K562 (cell line): ENCODE data around the gene MRI1. TPM values are rescaled to one million over a fixed set of nuclear protein-coding genes. Genes with fewer than 3 reads are reported as not detected.

ENCODE experiments used
- BCOR ChIP-seq: fragments of 450-650 bp; IDR thresholded peaks from 2 replicates; pipeline ENCODE4 v1.6.1; 2016
- CHCHD3 ChIP-seq: fragments of 250-450 bp; sonication (Bioruptor Pico); IDR thresholded peaks from 2 replicates; pipeline ENCODE4 v2.1.2; 2022; ENCODE audit warnings: mild to moderate bottlenecking
- CXXC5 ChIP-seq: fragments of 250-450 bp; sonication (Bioruptor Pico); IDR thresholded peaks from 2 replicates; pipeline ENCODE4 v1.8.0; 2022; ENCODE audit warnings: inconsistent platforms, mild to moderate bottlenecking, moderate library complexity
- DDX20 ChIP-seq: fragments of 450-650 bp; IDR thresholded peaks from 2 replicates; pipeline ENCODE4 v1.6.1; 2016; ENCODE audit warnings: missing genetic modification characterization, low read depth, mild to moderate bottlenecking, missing compliant biosample characterization, moderate library complexity
- GATAD2B ChIP-seq: fragments of 450-650 bp; IDR thresholded peaks from 2 replicates; pipeline ENCODE4 v1.6.1; 2017; ENCODE audit warnings: mild to moderate bottlenecking, borderline replicate concordance
- MAZ ChIP-seq, 2 experiments: fragments of 450-650 bp in 1 of 2; sonication (generic) in 1 of 2; formaldehyde crosslinking; IDR thresholded peaks in 1 of 2; conservative IDR thresholded peaks in 1 of 2; 2 replicates each; pipeline versions ENCODE4 v1.4.0 to v1.5.0; 2020; ENCODE audit warnings: mild to moderate bottlenecking in 1 of 2, missing genetic modification reagents in 1 of 2
- MED1 ChIP-seq: sonication (generic); formaldehyde crosslinking; IDR thresholded peaks from 2 replicates; pipeline ENCODE4 v1.8.1; 2023; ENCODE audit warnings: missing genetic modification reagents, borderline replicate concordance
- MTF1 ChIP-seq: fragments of 250-450 bp; sonication (Bioruptor Pico); IDR thresholded peaks from 2 replicates; pipeline ENCODE4 v1.9.0; 2021; ENCODE audit warnings: moderate library complexity, mild to moderate bottlenecking, inconsistent platforms, borderline replicate concordance
- MYC ChIP-seq, 2 experiments: fragments of 250-450 bp in 1 of 2; sonication (Bioruptor Pico) in 1 of 2; IDR thresholded peaks; 2 replicates each; pipeline versions ENCODE4 v1.5.1 to v1.6.1; 2012 to 2021; ENCODE audit warnings: low read depth in 2 of 2, borderline replicate concordance in 1 of 2, improper control_type of control experiment in 1 of 2, low read length in 1 of 2, mild to moderate bottlenecking in 1 of 2, moderate library complexity in 1 of 2
- NFIC ChIP-seq: fragments of 450-650 bp; IDR thresholded peaks from 2 replicates; pipeline ENCODE4 v1.6.1; 2017; ENCODE audit warnings: mild to moderate bottlenecking, inconsistent platforms
- NR1H2 ChIP-seq: sonication (generic); formaldehyde crosslinking; IDR thresholded peaks from 2 replicates; pipeline ENCODE4 v1.4.0; 2020; ENCODE audit warnings: mild to moderate bottlenecking, missing genetic modification reagents
- PHB2 ChIP-seq: fragments of 450-650 bp; IDR thresholded peaks from 2 replicates; pipeline ENCODE4 v1.6.1; 2017; ENCODE audit warnings: low read depth
- RFX7 ChIP-seq: fragments of 250-450 bp; sonication (Bioruptor Pico); IDR thresholded peaks from 2 replicates; pipeline ENCODE4 v1.5.1; 2021; ENCODE audit warnings: mild to moderate bottlenecking
- SMAD4 ChIP-seq: fragments of 250-450 bp; sonication (Bioruptor Pico); conservative IDR thresholded peaks from 2 replicates; pipeline ENCODE4 v1.8.0; 2021; ENCODE audit warnings: inconsistent platforms, mild to moderate bottlenecking, moderate library complexity
- SMARCA5 ChIP-seq: fragments of 450-650 bp; IDR thresholded peaks from 2 replicates; pipeline ENCODE4 v1.6.1; 2016
- TCF7L2 ChIP-seq: fragments of 150-350 bp; IDR thresholded peaks from 2 replicates; pipeline ENCODE4 v1.6.1; 2016; ENCODE audit warnings: low read depth, mild to moderate bottlenecking, low read length, moderate library complexity
- ZNF41 ChIP-seq: fragments of 250-450 bp; sonication (Bioruptor Pico); conservative IDR thresholded peaks from 2 replicates; pipeline ENCODE4 v1.4.0; 2020; ENCODE audit warnings: mild to moderate bottlenecking
- ZNF586 ChIP-seq: fragments of 450-650 bp; formaldehyde crosslinking; conservative IDR thresholded peaks from 2 replicates; pipeline ENCODE4 v1.4.0; 2020; ENCODE audit warnings: mild to moderate bottlenecking, moderate library complexity
- ZSCAN32 ChIP-seq: fragments of 450-650 bp; formaldehyde crosslinking; IDR thresholded peaks from 2 replicates; pipeline ENCODE4 v1.4.0; 2020; ENCODE audit warnings: mild to moderate bottlenecking, moderate library complexity
- polyA plus RNA-seq, 8 experiments: library from polyadenylated mRNA; depleted of rRNA in 4 of 8; stranded (reverse) in 5 of 8; unstranded in 3 of 8; fragments of >200 nt; fragmentation: Nextera tagmentation in 2 of 8; fragmentation: Illumina TruSeq in 1 of 8; extraction: Ambion mirVana in 2 of 8; extraction: Trizol in 1 of 8; gene quantifications; 2 replicates each; pipeline versions ENCODE4 v1.2.1 to v1.2.3, GENCODE V29; 2011 to 2014; ENCODE audit warnings: inconsistent platforms in 1 of 8, missing spikeins in 1 of 8
- total RNA-seq, 7 experiments: library from RNA; depleted of rRNA in 6 of 7; stranded (reverse); fragments of >200 nt in 6 of 7; fragmentation: Illumina TruSeq in 2 of 7; extraction: Trizol in 2 of 7; gene quantifications; 2 replicates each; pipeline versions ENCODE4 v1.2.1 to v1.2.3, GENCODE V29; 2011 to 2021; ENCODE audit warnings: low replicate concordance in 1 of 7
- TF ChIP-seq, protein P1 (sequence below), 2 experiments: fragments of 450-650 bp in 1 of 2; IDR thresholded peaks; 2 replicates each; pipeline ENCODE4 v1.6.1; 2011 to 2017; ENCODE audit warnings: low read depth in 2 of 2, antibody characterized with exemption in 1 of 2, borderline replicate concordance in 1 of 2, low read length in 1 of 2, mild to moderate bottlenecking in 1 of 2, mixed read lengths in 1 of 2; ENCODE audit not compliant: control insufficient read depth in 1 of 2
- TF ChIP-seq, protein P2 (sequence below): fragments of 200-800 bp; sonication (Bioruptor generic); IDR thresholded peaks from 2 replicates; pipeline ENCODE4 v1.6.1; 2017; ENCODE audit warnings: missing genetic modification characterization, missing compliant biosample characterization
- TF ChIP-seq, protein P3 (sequence below): fragments of 450-650 bp; formaldehyde crosslinking; IDR thresholded peaks from 2 replicates; pipeline ENCODE4 v1.4.0; 2022; ENCODE audit warnings: mild to moderate bottlenecking, moderate library complexity
- TF ChIP-seq, protein P4 (sequence below): fragments of 450-650 bp; conservative IDR thresholded peaks from 2 replicates; pipeline ENCODE4 v1.6.1; 2016; ENCODE audit warnings: missing genetic modification characterization, low read depth, mild to moderate bottlenecking, control low read depth, missing compliant biosample characterization

MRI1 gene
- total and polyA plus RNA-seq, 9 of the 15 experiments (the other 6 are each of a cell fraction or from before 2014, with no cell fraction given) = 5.5 to 57.4 (median 28.2) TPM

DNA sequence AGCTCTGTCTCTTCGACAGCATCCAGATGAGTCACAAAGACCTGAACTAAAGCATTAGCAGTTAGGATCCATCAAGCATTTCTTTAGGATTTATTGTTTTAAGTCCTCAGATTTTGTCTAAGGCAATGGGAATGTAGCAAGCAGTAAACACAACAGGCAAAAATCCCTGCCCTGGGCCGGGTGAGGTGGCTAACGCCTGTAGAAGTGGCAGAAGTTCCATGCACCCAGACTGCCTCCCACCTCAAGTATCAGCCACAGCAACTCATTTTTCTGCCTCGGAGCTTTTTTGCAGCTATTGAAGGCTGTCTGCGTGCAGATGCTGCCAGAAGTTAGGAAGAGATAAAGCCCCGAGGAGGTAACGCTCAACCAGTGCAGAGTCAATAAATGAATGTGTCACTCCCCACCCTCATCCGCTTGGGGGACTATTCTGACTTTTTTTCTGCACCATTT, 47.1 kb upstream of the MRI1 start (continued):
- TF ChIP-seq, protein P1, sequence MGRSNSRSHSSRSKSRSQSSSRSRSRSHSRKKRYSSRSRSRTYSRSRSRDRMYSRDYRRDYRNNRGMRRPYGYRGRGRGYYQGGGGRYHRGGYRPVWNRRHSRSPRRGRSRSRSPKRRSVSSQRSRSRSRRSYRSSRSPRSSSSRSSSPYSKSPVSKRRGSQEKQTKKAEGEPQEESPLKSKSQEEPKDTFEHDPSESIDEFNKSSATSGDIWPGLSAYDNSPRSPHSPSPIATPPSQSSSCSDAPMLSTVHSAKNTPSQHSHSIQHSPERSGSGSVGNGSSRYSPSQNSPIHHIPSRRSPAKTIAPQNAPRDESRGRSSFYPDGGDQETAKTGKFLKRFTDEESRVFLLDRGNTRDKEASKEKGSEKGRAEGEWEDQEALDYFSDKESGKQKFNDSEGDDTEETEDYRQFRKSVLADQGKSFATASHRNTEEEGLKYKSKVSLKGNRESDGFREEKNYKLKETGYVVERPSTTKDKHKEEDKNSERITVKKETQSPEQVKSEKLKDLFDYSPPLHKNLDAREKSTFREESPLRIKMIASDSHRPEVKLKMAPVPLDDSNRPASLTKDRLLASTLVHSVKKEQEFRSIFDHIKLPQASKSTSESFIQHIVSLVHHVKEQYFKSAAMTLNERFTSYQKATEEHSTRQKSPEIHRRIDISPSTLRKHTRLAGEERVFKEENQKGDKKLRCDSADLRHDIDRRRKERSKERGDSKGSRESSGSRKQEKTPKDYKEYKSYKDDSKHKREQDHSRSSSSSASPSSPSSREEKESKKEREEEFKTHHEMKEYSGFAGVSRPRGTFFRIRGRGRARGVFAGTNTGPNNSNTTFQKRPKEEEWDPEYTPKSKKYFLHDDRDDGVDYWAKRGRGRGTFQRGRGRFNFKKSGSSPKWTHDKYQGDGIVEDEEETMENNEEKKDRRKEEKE (IDR thresholded peaks at IDR 0.05; ENCODE audit: borderline replicate concordance in 1 of 2, control insufficient read depth in 1 of 2, low read depth in 2 of 2, low read length in 1 of 2) = no peak
- no peak for TF ChIP-seq MAZ (CRISPR knock-in tag; conservative IDR thresholded peaks at IDR 0.05 in 1 of 2, IDR thresholded peaks at IDR 0.05 in 1 of 2)
- TF ChIP-seq CXXC5 (CRISPR knock-in tag) = peak; percentile 76
- TF ChIP-seq NFIC = peak; percentile 73
- TF ChIP-seq RFX7 (CRISPR knock-in tag) = no peak
- TF ChIP-seq, protein P2, sequence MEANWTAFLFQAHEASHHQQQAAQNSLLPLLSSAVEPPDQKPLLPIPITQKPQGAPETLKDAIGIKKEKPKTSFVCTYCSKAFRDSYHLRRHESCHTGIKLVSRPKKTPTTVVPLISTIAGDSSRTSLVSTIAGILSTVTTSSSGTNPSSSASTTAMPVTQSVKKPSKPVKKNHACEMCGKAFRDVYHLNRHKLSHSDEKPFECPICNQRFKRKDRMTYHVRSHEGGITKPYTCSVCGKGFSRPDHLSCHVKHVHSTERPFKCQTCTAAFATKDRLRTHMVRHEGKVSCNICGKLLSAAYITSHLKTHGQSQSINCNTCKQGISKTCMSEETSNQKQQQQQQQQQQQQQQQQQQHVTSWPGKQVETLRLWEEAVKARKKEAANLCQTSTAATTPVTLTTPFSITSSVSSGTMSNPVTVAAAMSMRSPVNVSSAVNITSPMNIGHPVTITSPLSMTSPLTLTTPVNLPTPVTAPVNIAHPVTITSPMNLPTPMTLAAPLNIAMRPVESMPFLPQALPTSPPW (CRISPR knock-in tag) = peak; percentile 11; the same call in 1 of the 2 replicates
- TF ChIP-seq SMAD4 (CRISPR knock-in tag) = peak; percentile 83
- no peak for TF ChIP-seq TCF7L2
- no peak for TF ChIP-seq ZNF41 (CRISPR knock-in tag)
- TF ChIP-seq MYC (IDR thresholded peaks at IDR 0.05; ENCODE audit: low read depth, low read length) = no peak
- no peak for TF ChIP-seq MYC (CRISPR knock-in tag; IDR thresholded peaks at IDR 0.05; ENCODE audit: borderline replicate concordance, low read depth)
- no peak for TF ChIP-seq SMARCA5
- TF ChIP-seq, protein P3, sequence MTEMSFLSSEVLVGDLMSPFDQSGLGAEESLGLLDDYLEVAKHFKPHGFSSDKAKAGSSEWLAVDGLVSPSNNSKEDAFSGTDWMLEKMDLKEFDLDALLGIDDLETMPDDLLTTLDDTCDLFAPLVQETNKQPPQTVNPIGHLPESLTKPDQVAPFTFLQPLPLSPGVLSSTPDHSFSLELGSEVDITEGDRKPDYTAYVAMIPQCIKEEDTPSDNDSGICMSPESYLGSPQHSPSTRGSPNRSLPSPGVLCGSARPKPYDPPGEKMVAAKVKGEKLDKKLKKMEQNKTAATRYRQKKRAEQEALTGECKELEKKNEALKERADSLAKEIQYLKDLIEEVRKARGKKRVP (CRISPR knock-in tag) = no peak
- TF ChIP-seq MED1 = no peak
- TF ChIP-seq GATAD2B = no peak
- no peak for TF ChIP-seq ZNF586 (CRISPR knock-in tag)
- no peak for TF ChIP-seq MTF1 (CRISPR knock-in tag)
- TF ChIP-seq BCOR = peak; percentile 78
- no peak for TF ChIP-seq NR1H2 (CRISPR knock-in tag)
- no peak for TF ChIP-seq CHCHD3 (CRISPR knock-in tag)
- TF ChIP-seq, protein P4, sequence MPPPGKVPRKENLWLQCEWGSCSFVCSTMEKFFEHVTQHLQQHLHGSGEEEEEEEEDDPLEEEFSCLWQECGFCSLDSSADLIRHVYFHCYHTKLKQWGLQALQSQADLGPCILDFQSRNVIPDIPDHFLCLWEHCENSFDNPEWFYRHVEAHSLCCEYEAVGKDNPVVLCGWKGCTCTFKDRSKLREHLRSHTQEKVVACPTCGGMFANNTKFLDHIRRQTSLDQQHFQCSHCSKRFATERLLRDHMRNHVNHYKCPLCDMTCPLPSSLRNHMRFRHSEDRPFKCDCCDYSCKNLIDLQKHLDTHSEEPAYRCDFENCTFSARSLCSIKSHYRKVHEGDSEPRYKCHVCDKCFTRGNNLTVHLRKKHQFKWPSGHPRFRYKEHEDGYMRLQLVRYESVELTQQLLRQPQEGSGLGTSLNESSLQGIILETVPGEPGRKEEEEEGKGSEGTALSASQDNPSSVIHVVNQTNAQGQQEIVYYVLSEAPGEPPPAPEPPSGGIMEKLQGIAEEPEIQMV (tag) = no peak
- no peak for TF ChIP-seq DDX20 (tag)
- no peak for TF ChIP-seq ZSCAN32 (CRISPR knock-in tag)
- no peak for TF ChIP-seq PHB2
